SIG-M5 treated with dmso at 0.1 percent for 504 hours (cell line): Measurements from ENCODE around the gene AHI1.
"Not testable (repeated sequence)": the region's sequence is repeated elsewhere in the genome, so short reads cannot be mapped to it uniquely, and the experiment has no call there.

Experiments
- DNase-seq: peaks from one replicate; lab custom pipeline; 2025; ENCODE audit not compliant: unreplicated experiment; lab: John Stamatoyannopoulos, UW

The AHI1 gene

GRCh38 chr6:135506270-135506997 lies 8.9 kb upstream of the AHI1 start:
- peak; percentile 35 for DNase-seq

DNA sequence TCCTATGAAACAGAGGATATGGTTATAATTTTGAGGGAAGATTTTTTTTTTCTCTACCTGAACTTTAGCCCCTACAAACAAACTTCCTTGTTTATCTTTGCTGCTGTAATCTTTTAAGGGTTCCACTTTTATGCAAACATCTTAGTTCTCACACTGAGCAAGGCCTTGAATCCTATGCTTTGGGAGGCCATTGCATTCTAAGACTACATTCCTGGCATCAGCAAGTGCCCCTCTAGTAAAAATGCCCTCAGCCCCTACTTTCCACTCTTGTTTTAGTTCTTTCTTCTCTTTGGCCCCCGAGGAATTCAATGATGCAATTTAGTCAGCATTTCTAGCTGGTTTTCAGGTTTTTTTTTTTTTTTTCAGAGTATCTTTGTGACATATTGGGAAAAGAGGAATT lies 8.1 kb upstream of the AHI1 start:
- no peak for DNase-seq

GRCh38 chr6:135505222-135505621 lies 7.7 kb upstream of the AHI1 start:
- no peak for DNase-seq

DNA sequence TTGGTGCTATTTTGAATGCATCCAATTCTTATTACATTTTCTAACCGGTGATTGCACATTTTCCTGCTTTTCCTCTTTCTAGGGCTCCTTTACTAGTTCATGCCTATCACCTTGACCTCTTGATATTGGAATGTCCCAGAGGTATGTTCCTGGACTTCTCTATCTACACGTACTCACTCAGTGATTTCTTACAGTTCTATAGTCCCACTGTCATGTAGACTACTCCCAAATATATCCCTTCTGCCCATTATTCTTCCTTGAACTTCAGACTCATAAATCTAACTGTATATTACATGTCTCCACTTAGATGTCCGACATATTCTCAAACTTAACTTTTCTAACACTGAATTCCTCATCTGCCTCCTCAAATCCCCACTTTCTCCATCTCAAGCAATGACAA lies 7.2 kb upstream of the AHI1 start:
- no peak for DNase-seq

DNA sequence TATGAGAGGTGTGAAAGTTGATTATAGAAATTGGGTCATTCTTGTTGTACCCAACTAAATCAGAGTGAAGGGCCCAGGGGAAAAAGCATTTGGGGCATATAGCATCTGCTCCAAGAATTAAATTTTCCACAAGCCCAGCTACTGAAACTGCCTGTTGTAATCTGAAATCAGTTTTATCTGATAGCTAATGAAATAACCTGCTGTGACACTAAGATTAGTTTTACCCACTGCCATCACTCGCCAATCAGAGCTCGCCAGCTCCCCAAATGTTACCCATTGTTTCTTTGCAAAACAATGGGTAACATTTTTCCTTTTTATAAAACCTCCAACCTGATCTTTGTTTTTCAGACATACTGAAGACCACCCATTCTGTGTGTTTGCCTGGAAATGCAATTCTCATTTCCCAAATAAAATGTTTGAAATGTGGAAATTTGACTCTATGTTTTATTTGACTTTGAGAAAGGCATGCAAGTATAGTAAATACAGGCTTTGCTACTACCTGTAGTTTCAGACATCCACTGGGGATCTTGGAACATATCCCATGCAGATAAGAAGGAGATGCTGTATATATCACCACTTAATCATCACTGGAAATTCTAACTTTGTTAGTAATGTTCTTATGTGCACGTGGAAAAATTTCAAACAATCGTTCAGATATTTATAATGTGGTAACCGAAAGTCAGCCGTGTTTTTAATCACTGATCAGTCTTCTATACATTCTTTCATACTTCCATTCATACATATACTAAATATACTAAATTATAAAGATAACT lies 6.3 kb upstream of the AHI1 start:
- DNase-seq = no peak

DNA sequence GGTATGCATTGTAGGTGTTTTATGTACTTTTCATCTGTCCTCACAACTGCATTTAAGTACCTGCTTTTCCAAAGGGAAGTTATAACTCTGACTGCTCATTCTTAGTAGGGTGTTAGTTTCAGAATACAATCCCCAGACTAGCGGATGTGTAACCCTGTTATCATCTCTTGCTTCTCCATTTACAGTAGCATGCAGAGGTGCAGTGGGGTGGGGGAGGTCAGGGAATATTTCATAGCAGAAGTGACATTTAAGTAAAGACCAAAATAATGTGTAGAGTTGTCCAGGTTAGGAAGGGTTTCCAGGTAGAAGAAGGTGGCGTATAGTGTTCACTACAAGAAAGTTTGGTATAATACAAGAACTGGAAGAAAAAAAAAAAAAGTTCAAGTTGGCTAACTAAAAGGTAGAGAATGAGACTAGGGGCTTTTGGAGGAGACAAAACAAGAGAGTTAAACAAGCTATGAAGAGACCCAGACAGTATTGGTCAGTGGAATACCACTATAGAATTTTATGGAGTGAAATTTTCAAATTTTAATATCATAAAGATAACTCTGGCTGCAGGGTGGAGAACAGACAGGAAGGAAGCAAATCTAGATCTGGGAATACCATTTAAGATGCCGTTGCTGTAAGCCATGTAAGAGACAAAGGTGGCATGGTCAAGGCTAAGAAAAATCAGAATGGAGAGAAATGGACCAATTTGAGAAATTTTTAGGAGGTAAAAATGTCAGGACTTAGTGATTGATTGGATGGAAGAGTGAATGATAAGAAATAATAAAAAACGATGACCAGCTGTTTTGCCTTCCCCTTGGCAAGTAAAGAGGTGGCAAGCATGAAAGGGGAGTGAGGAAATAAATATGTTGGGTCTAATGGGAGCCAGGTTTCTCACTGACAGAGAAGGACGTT lies 2.2 kb upstream of the AHI1 start:
- DNase-seq = no peak

DNA sequence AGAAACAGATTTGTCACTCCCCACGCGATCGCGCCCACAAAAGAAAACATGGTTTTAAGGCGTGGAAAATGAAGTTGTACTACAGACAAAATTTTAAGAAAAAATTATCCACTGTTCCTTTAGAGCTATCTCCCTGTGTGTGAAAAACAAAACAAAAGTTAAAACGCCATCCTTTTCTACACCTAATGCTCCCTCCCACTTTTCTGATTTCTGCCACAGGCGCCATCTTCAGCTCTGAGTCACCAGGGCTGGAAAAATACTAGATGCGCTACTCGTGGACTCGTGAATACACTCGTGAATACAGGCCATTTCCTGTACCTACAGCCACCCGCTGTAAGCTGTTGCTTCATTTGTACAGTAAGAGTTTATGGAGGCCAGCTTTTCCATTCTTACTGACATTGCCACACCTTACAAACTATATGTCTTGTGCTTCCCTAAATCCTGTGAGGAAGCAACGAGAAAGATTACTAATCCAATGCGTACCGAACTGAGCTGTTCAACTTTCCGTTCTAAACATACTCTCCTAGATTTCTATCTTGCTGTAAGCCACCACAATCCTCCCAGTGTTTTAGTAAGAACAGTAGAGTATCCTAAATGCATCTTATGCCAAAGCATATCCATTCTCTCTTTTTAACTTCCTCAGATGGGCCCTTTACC lies 773 bp upstream of the AHI1 start:
- DNase-seq = peak; percentile 72

GRCh38 chr6:135496800-135497411 lies 634 bp downstream of the AHI1 start:
- no peak for DNase-seq

DNA sequence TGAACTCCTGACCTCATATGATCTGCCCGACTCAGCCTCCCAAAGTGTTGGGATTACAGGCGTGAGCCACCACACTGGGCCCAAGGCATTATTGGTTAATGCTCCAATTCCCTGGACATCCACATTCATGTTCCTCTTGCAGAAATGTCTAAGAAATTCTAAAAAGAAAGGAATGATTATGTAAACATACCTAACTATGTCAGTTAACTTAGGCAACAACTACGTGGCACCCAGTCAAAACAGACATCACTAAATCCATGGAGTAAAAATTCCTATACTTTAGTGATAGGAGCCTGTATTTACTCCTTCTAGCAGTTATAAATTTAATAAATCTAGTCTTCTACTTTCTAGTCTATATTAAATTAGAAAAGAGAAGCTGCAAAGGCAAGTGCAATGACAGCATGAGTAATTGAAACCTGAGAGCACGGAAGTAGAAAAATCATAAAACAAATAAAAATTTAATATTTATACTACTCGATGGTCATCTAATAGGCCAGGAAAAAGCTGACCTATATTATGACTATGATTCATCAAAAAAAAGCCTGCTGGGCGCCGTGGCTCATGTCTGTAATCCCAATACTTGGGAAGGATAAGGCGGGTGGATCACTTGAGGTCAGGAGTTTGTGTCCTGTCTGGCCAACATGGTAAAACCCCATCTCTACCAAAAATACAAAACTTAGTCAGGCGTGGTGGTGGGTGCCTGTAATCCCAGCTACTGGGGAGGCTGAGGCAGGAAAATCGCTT lies 4.2 kb downstream of the AHI1 start:
- DNase-seq = no peak

DNA sequence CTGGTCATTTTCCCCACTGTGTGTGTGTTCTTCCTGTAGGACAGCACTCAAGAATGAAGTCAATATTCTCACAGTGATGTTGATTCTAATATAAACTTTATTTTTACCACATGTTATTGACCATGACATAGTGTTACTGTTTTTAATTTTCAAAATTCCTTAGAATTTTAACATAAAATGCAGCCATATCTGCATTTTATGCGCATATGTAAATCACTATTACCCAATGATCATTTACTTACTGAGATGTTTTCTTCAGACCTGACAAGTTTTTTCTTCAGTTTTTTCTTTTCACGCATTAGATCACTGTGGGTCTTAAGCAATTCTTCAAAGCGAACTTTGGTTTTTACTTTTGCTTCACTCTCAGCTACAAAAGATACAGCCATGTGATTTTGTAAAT lies 7.2 kb downstream of the AHI1 start:
- DNase-seq = no peak

DNA sequence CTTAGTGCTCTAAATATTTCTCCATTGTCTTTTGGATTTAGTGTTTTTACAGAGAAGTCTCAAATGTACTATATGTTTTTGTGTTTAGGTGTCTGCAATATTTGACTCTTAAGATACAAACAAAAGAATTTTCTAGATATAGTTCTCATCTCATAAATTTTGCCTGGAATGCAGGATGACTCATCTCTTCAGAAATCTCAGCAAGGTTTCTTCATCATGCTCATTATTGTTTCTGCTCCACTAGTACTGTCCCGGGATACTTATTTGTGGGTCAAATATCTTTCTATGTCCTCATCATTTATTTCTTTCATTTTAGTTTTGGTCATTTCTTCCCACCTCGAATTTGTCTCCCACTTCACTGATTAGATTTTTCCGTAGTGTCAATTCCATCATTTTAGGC lies 9.5 kb downstream of the AHI1 start:
- DNase-seq = no peak

DNA sequence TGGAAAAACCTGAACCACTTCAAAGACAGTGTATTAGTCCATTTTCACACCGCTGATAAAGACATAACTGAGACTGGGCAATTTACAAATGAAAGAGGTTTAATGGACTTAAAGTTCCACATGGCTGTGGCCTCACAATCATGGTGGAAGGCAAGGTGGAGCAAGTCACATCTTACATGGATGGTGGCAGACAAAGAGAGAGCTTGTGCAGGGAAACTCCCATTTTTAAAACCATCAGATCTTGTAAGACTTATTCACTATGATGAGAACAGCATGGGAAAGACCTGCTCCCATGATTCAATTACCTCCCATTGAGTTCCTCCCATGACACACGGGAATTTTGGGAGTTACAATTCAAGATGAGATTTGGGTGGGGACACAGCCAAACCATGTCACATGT lies 13.6 kb downstream of the AHI1 start:
- DNase-seq = not testable (repeated sequence)

- peak; percentile 24 for DNase-seq
These were observed 15.7 kb downstream of the AHI1 start for GRCh38 chr6:135481783-135482369.

GRCh38 chr6:135479601-135480000 lies 17.9 kb downstream of the AHI1 start:
- no peak for DNase-seq

DNA sequence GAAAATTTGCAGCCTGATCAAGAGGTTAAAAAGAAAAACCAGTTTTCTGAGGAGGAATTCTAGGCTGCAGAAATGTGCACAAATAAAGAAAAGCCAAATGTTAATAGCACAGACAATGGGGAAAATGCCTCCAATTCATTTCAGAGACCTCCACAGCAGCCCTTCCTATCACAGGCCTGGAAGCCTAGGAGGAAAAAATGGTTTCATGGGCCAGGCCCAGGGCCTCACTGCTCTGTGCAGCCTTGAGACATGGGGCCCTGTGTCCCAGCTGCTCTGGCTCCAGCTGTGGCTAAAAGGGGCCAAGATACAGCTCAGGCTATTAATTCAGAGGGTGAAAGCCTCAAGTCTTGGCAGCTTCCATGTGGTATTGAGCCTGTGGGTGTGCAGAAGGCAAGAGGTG lies 18.9 kb downstream of the AHI1 start:
- no peak for DNase-seq

GRCh38 chr6:135475292-135475886 lies 22.2 kb downstream of the AHI1 start:
- DNase-seq = no peak

GRCh38 chr6:135474362-135474761 lies 23.2 kb downstream of the AHI1 start:
- no peak for DNase-seq

DNA sequence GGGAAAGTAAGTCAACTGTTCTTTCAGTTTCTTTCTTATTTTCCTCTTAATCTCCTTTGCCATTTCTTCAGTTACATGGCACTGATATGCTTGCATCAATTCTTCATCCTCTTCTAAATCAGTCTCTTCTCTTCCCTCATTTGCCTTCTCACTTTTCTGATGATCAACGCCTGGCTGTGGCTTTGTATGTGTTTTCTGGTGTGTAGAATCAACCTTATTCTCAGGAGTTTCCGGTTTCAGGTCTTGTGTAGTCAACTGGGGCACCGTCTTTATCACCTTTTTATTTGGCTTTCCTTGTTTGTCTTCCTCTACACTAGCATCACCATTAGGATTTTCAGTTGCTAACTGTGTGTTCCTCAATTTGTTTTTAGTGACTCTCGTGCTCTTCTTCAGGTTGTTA lies 31.6 kb downstream of the AHI1 start:
- DNase-seq = no peak

DNA sequence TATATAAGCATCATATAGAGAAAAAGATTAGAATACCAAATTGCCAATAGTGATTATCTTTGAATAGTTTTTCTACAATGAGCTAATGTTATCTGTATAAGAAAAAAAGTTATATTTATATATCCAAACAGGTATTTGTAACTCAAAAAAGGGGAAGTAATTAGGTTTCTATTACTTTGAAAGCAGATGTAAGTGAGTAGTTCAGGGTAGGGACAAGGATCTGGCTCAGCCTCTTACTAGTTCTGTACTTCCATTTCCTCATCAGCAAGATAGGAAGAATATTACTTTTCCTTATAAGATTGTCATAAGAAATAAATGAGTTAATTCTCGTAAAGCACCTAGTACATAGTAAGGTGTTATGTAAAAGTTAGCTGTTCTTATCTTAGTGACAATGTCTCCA lies 32.2 kb downstream of the AHI1 start:
- no peak for DNase-seq
